HTERT RPE-1 (cell line): ENCODE measurements around the gene WRAP73.
"Not testable (repeated sequence)": the region's sequence is repeated elsewhere in the genome, so short reads cannot be mapped to it uniquely, and the experiment has no call there.

ENCODE experiments used
- in situ Hi-C: fragments of 300-500 bp; cut with MboI; formaldehyde crosslinking; loops from 4 replicates; pipeline ENCODE4 v1.14.3; 2020; ENCODE audit warnings: low sequenced_read_pairs

The WRAP73 gene

DNA sequence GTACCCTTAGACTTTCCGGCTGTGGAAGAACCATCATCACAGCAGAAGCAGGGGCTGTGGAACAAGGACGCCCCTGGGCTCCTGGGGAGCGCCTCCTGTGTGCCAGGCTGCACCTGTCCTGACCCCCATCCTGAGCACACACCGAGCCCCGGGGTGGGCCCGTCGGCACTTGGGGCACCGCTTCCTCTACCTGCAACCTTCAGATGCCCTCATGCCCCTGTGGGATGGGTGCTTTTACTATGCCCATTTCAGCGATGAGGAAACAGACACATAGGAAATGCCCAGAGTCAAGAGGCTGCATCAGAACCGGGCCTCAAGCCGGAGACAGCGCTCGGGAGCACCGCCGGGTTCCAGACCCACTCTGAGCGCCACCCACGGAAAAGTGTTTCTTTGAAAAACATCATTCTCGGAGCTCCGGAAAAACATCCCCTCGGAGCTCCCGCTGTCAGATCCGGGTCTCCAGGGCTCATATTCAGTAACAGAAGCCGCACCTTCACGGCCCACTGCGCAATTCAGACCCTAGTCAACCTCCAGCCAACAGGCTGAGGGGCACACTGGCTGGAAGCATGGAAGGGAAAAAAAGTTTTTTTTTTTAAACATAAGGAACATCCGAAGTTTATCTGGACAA, 17.1 kb downstream of the WRAP73 start:
- in situ Hi-C loops, result no loop called here

DNA sequence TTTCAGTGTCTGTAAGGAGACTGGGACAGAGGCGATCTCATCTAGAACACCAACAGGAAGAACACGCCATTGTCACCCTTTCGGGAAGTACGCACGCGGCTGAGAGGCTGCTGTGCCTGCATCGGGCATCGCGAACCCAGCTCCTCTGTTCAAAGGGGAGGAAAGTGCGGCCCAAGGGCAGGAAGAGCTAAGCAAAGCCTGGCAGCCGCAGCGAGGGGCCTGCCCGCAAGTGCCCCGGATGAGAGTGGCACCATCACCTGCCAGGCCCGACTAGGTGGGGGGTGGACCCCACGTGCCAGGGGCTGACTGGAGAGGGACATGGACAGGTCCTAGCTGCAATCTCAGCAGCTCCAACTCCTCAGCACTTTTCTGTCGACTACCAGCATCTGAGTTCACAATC, 17.6 kb downstream of the WRAP73 start:
- in situ Hi-C loops, result no loop called here

DNA sequence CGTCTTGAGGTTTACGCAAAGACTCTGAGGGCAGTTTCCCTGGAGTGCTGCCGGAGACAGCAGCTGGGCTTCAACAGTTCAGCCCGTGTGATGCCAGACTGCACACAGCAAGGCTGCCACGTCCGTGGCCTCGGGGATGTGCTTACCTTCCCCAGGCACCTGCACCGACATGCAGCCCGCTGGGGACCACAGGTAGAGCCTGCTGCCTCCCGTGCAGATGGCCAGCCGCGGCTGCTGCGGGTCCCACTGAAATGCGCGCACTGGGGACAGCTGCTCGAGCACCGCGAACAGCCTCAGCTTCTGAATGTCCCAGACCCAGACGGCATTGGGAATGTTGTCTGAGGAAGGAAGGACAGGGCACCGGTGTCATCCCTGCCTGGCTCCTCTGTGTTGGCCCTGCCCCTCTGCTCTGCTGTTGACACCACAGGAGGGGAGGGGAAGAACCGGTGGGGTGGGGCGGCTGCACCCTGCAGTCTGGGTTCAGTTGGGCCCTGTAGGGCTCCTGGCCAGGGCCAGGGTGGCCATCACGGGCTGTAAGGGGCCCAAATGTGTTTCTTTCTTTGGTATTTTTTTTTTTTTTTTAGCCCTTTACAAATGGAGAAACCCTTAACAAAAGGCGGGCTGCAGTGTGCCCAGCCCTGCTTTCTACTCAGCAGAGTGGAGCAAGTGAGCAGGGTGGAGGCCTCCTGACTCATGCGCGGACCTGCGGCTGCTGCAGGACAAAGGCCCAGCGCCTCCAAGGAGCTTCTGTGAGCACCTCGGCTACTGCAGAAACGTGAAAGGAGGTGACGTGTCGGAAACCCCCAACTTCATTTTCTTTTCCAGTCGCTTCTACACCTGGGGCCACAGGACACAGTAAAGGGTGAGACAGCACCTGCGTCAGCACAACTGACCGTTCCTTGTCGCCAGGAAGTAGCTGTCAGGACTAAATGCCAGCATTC, 18.3 kb downstream of the WRAP73 start:
- in situ Hi-C loops, result no loop called here

DNA sequence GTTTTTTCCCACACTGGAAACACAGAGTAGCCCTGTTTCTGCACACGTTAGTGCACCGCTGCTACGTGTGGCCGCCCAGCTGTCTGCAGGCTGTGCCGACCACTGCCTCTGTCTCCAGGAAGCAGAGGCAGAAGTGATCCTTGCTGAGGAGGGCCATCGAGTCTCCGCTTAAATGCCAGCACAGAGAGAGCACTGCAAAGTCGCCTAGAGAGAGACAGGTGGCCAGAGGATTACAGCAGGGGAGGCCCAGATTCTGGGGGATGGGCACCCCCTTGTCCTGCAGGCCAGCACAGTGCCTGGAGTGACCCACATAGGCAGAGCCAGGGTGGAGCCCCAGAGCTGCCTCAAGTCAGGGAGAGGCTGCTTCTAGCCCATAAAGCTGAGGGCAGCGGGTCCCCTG, 19.0 kb downstream of the WRAP73 start:
- in situ Hi-C loops, result no loop called here

DNA sequence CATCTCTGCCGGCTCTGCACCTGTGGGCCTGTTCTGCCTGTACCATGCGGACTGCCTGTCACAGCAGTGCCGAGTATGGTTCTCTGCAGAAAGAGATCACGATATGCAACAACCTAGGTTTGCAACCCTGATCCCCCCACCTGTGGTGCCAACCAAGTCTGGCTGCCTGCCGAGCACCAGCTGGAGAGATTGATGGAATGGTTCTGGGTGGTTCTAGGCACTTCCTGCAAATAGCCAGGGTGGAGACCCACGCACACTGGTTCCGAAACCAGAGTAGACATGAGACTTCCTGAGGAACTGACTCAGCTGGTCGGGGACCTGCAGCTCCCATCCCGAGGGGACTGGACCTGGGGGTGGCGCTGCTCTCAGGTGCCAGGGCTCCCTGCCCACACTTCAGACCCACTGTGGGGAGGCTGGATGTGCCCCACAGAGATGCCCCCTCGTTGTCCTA, 19.7 kb downstream of the WRAP73 start:
- in situ Hi-C loops, result no loop called here

DNA sequence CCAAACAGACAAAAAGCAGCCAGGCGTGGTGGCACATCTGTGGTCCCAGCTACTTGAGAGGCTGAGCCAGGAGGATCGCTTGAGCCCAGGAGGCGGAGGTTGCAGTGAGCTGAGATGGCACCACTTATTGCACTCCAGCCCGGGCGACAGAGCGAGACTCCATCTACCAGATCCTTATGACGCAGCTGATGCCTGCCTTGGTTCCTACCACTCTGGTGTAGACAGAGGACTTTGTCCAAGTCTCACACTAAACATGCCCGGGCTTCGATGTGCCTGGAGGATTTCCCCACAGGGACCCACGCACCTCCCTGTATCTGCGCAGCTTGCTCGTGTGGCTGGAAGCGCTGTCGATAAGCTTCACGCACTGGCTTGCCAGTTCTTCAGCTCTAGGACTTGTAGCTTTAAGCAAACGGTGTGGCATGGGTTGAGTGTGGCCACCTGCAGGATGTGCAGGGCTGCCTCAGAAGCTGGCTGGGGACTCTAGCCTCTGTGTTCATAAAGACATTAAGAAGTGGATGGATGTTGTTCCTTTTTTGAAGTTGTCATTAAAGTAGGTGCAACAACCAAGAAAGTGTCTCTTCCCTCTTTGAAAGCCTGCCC, 20.2 kb downstream of the WRAP73 start:
- in situ Hi-C loops, result no loop called here

DNA sequence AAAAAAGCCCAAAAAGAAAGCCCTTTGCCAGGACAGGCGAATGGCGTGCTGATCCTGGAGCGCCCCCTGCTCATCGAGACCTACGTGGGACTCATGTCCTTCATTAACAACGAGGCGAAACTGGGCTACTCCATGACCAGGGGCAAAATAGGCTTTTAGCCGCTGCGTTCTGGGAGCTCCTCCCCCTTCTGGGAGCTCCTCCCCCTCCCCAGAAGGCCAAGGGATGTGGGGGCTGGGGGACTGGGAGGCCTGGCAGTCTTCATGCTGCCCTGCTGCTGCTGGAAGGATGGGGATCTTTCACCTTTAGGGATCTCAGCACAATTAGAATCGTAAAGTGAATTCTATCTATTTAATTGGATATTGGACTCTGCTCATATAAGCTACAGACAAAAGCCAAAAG, 21.5 kb downstream of the WRAP73 start:
- in situ Hi-C loops, result no loop called here

DNA sequence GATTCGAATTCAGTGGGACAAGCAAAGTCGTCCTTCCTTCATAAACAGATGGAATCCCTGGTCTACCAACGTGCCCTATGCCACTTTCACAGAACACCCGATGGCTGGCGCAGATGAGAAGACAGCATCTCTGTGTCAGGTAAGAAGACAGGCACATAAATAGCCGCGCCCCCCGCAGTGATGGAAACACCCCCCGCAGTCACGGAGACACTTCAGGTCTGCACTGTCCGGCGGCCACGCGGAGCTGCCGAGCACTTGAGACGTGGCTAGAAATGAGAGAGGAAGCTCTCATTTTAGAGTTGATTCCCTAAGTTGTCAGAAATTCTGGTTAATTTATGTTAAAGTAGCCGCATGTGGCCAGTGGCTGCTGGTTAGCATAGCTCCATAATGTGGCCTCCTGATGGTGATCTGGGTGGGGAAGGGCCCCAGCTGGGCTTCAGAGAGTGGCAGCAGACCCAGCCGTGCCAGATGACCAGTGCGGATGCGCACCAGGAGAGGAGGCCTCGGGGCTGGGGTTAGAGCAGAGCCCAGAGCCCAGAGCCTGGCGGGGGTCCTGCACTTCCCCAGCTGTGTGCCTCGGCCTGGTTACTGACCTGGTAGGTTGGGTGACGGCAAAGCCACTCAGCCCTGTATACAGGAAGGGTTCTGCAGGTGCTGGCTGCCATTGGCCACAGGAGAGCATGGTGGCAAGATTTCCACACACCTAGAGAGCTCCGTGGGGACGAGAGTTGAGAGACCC, 22.2 kb downstream of the WRAP73 start:
- in situ Hi-C loops, result no loop called here

DNA sequence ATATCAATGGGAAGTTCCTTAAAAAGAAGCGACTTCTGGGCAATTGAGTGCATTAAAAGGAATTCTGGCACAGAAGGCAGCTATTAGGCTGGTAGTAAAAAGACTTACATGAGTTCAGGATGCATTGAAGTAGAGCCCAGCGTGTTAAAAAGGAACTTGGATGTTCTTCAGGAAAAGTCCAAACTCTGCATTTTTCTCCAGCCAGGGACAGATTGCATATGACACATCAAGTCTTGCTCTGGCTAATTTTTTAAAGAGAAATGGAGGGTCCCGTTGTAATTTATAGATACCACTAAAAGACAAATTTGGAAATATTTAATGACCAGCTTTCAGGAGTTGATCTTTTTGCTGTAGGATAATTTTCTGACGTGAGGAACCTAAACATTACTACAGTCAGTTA, 23.9 kb downstream of the WRAP73 start:
- in situ Hi-C loops, result no loop called here

DNA sequence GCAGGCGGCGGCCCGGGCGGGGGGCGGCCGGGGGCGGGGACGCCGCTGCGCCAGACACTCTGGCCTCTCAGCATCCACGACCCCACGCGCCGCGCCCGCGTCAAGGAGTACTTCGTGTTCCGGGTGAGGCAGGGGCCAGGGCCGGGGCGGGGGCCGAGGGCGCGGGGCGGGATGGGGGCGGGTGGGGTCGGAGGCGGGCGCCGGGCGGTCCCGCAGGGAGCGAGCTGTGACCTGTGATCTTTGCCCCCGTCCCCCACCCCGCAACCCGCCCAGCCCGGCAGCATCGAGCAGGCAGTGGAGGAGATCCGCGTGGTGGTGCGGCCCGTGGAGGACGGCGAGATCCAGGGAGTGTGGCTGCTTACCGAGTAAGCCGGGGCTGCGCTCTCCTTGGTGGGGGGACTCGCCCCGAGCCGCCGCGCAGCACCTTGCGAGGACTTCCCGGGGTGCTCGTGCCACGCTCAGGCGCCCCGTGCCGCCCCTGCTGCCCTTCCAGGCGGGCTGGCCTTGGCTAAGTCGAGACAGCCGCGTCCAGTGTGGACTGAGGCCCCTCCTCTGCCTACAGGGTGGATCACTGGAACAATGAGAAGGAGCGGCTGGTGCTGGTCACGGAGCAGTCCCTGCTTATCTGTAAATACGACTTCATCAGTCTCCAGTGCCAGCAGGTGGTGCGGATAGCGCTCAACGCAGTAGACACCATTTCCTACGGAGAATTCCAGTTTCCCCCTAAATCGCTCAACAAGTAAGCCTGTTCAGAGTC, 24.6 kb downstream of the WRAP73 start:
- in situ Hi-C loops, result no loop called here

DNA sequence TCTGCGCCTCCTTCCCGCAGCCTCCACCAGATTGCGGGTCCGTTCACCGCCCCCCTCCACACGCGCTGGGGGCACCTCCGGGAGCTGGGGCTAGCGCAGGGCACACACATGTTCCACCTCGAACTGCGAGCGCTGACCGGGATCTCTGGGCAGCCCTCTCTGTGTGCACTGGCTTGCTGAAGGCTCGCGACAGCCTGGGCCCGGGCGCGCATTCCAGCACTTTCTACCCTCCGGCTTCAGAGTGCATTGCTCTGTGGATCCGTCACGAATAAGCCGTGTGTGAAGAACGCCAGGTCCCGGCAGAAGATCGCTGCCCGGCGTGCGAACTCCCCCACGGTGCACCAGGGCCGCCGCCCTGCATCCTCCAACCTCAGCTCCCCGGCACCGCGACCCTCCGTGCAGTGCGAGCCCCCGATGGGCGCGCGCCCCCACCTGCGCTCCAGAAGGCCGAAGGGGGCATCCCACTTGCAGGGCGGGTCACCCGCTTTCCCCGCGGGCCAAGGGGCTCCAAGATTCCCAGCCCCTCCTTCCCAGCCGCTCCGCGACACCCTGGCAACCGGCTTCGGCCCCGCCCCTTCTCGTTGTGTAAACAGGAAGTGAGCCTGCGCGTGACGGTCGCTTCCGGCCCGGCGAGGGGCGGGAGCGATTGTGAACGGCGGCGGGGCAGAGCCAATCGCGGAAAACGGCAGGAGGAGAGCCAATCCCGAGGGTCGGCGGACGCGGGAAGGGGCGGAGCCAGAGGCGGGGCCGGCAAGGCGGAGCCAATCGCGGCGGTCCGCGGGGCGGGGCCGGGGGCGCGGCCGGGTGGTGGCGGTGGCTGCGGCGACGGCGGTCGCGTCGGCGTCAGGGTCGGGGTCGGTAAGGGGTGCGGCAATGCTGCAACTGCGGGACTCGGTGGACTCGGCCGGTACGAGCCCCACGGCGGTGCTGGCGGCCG, 25.4 kb downstream of the WRAP73 start, which contains the start of gene TPRG1L:
Gene TPRG1L (plus strand): TSS at position 816 of the 937 bp plus-strand sequence. CDS start 58 bp downstream, at position 874.
- in situ Hi-C loops, result no loop called here

DNA sequence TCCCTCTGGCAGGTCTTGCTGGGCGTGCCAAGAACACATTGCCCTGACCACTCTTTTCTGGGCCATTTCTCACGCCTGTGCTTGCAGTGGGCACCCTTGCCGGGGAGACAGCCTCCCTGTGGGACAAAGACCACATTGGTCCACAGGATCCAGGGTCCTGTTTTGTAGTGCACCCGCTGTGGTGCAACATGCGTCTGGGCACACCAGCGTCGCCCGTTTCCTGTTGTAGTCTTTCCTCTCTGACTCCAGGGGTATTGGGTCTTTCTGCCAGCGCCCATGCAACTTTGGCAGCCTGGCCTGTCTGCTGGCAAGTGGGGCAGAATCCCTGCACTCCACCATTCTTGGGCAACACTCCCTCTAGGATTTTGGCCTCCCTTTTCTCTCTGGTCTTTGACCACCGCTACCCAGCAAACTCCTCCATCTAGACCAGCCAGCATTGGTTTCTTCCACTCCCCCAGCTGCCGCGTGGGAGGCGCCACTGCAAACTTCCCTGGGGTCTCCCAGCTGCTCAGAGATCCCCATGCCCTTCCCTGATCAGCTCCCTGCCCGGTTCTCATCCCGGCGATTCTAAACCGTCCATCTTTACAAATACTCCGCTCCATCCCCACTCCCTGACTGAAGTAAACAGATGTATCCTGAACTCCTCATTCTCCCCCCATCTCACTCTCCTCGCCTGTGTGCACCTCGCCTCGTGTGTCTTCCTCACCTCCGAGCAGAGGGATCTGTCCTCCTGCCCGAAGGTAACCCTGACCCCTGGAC, 26.3 kb downstream of the WRAP73 start:
- in situ Hi-C loops, result no loop called here

DNA sequence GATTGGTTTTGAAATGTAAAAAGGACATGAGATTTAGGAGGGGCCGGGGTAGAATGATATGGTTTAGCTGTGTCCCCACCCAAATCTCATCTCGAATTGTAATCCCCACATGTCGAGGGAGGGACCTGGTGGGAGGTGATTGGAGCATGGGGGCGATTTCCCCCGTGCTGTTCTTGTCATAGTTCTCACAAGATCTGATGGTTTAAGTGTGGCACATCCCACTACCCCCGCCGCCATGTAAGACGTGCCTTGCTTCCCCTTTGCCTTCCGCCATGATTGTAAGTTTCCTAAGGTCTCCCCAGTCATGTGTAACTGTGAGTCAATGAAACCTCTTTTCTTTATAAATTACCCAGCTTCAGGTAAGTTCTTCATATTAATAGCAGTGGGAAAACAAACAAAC, 27.8 kb downstream of the WRAP73 start:
- in situ Hi-C loops, result not testable (repeated sequence)

DNA sequence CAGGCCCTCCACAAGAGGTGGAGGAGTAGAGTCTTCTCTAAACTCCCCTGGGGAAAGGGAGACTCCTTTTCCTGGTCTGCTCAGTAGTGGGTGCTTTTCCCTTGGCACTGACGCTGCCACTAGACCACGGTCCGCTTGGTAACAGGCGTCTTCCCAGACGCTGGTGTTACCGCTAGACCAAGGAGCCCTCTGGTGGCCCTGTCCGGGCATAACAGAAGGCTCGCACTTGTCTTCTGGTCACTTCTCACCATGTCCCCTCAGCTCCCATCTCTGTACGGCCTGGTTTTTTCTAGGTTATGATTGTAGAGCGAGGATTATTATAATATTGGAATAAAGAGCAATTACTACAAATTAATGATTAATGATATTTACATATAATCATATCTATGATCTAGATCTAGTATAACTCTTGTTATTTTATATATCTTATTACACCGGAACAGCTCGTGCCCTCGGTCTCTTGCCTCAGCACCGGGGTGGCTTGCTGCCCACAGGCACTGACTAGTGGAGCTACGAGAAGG, 28.7 kb downstream of the WRAP73 start:
- in situ Hi-C loops, result not testable (repeated sequence)

DNA sequence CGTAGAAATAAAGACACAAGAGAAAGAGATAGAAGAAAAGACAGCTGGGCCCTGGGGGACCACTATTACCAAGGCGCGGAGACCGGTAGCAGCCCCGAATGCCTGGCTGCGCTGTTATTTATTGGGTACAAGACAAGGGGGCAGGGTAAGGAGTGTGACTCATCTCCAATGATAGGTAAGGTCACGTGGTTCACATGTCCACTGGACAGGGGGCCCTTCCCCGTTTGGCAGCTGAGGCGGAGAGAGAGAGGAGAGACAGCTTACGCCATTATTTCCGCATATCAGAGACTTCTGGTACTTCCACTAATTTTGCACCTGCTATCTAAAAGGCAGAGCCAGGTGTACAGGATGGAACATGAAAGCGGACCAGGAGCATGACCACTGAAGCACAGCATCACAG, 29.2 kb downstream of the WRAP73 start:
- in situ Hi-C loops, result no loop called here

DNA sequence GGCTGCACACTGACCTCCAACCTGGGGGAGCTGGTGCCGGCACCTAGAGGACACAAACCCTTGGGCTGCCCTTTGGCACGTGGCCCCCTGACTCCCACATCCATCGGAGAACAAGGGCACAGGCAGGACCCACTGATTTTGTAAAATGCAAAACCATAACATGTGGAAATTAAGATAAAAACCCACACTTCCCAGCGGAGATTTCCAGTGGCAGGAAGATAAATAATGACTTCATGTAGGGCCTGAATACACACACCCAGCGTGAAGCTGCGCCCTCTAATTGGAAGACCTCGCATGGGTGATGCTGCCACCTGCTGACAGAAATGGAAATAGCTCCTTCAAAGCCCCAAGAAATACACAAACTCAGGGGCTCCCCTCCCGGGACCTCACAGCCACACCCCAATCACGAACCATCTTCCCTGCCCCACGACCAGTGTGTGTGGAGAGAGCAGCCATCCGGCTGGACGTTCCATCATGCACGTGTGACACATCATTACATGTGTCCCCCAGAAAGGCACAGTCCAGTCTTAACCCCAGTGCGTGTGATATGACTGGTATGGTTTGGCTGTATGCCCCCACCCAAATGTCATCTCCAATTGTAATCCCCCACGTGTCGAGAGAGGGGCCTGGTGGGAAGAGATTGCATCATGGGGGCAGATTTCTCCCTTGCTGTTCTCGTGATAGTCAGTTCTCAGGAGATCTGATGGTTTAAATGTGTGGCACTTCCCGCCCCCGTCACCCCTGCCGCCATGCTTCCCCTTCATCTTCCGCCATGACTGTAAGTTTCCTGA, 30.8 kb downstream of the WRAP73 start:
- in situ Hi-C loops, result no loop called here

DNA sequence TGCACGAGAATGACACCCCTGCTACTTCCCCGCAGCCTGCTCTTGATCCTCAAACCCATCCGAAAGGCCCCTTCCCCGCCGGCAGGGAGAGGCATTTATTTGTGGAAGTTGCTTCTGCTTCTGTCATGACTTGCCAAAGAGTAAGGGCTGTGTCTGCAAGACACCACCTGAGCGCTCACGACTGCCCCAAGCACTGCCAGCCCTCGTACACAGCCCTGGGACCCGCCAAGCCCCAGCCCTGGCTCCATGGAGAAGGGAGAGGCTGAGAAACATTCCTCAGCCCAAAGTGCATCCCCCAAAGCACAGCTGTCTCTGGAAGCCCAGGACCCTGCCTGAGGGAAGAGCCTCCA, 31.4 kb downstream of the WRAP73 start:
- in situ Hi-C loops, result no loop called here
